ENCODE results near the gene RFC5. TPM values are rescaled to one million over a fixed set of nuclear protein-coding genes. Genes with fewer than 3 reads are reported as not detected.
A peak's percentile ranks its signal among the peaks of the same experiment; 100 is the strongest.

Gene RFC5
- total and polyA plus RNA-seq, 2 of the 13 experiments (the other 11 are each of a cell fraction or from before 2014, with no cell fraction given) = 16.8 to 51.4 TPM

GRCh38 chr12:118016424-118017264 is at the start of gene RFC5 (continued):
- TF ChIP-seq ZNF121 (CRISPR knock-in tag; IDR thresholded peaks at IDR 0.05) (no peak), PHF21A (CRISPR knock-in tag; IDR thresholded peaks at IDR 0.05) (no peak; the same call in 1 of the 2 replicates), KLF6 (CRISPR knock-in tag; IDR thresholded peaks at IDR 0.05) (0 out of 2 replicates have a peak, but pooled peaks have one; percentile 43), SCMH1 (CRISPR knock-in tag; IDR thresholded peaks at IDR 0.05; ENCODE audit: borderline replicate concordance) (no peak), ZGPAT (CRISPR knock-in tag; IDR thresholded peaks at IDR 0.05) (peak; percentile 74; the same call in 1 of the 2 replicates), HMG20A (CRISPR knock-in tag; IDR thresholded peaks at IDR 0.05; ENCODE audit: borderline replicate concordance) (no peak), DRAP1 (CRISPR knock-in tag; IDR thresholded peaks at IDR 0.05) (peak; percentile 57; the same call in 1 of the 2 replicates), ZNF350 (CRISPR knock-in tag; IDR thresholded peaks at IDR 0.05; ENCODE audit: borderline replicate concordance, low read depth) (peak; percentile 39; the same call in 1 of the 2 replicates), PBX3 (CRISPR knock-in tag; IDR thresholded peaks at IDR 0.05; ENCODE audit: borderline replicate concordance) (no peak), TCF7 (IDR thresholded peaks at IDR 0.05; ENCODE audit: low read depth) (no peak), FOXP4 (CRISPR knock-in tag; IDR thresholded peaks at IDR 0.05) (peak; percentile 49; the same call in 1 of the 2 replicates), SRF (IDR thresholded peaks at IDR 0.05; ENCODE audit: low read depth, low read length) (no peak), CSRNP1 (CRISPR knock-in tag; IDR thresholded peaks at IDR 0.05) (no peak), ZNF513 (CRISPR knock-in tag; conservative IDR thresholded peaks at IDR 0.05) (no peak), ZNF326 (CRISPR knock-in tag; IDR thresholded peaks at IDR 0.05; ENCODE audit: borderline replicate concordance) (no peak)
